KOPT-K1 (cell line): Measurements from ENCODE around the gene IQCF6.
"Not testable (repeated sequence)": the region's sequence is repeated elsewhere in the genome, so short reads cannot be mapped to it uniquely, and the experiment has no call there.

Source experiments
- H3K27ac ChIP-seq: fragments of 200-600 bp; sonication (generic); 2 replicates; pipeline ENCODE4 v1.5.1; 2016; ENCODE audit warnings: antibody characterized with exemption, mild to moderate bottlenecking, low read depth, low read length; ENCODE audit not compliant: poor library complexity, severe bottlenecking
- H3K36me3 ChIP-seq: fragments of 200-600 bp; sonication (generic); 2 replicates; pipeline ENCODE4 v1.5.1; 2017; ENCODE audit warnings: antibody characterized with exemption, mild to moderate bottlenecking, low read length, moderate library complexity; ENCODE audit not compliant: insufficient read depth
- H3K9me3 ChIP-seq: fragments of 200-600 bp; sonication (generic); 2 replicates; pipeline ENCODE4 v1.5.1; 2017; ENCODE audit warnings: antibody characterized with exemption, low read length, mild to moderate bottlenecking; ENCODE audit not compliant: insufficient read depth, poor library complexity, severe bottlenecking

Gene IQCF6

GRCh38 chr3:51794206-51794605 lies 15.2 kb upstream of the IQCF6 start:
- H3K27ac ChIP-seq, result no peak overlapping the region
- no peaks in the 10 kb centered on the region for H3K9me3 ChIP-seq

DNA sequence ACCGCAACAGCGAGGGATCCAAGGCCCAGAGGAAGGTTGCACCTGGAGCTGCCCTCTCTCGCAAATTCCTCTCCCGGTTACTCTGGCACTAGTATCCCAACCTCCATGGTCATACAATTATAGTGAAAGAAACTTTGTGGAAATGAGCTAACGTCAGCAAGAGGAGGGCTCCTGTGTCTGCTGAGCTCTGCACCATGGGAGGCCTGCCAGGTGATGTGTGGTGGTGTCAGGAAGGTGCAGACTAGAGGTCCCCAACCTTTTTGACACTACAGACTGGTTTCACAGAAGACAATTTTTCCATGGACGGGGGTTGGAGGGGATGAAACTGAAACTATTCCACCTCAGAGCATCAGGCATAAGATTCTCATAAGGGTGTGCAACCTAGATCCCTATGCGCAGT lies 13.2 kb upstream of the IQCF6 start:
- Histone ChIP-seq H3K27ac (no peak overlapping the region), H3K9me3 (no peaks in the 10 kb centered on the region), H3K36me3 (no peaks in the 10 kb centered on the region)

More at GRCh38 chr3:51794206-51794605, 15.2 kb upstream of the IQCF6 start:
- H3K36me3 ChIP-seq, result no peaks in the 10 kb centered on the region

GRCh38 chr3:51789437-51789836 lies 10.4 kb upstream of the IQCF6 start:
- Histone ChIP-seq H3K27ac (no peak overlapping the region), H3K9me3 (no peaks in the 10 kb centered on the region), H3K36me3 (no peaks in the 10 kb centered on the region)

- H3K9me3 ChIP-seq, H3K27ac ChIP-seq, H3K36me3 ChIP-seq: not testable (repeated sequence)
Observed at GRCh38 chr3:51787576-51787975, 8.5 kb upstream of the IQCF6 start.

GRCh38 chr3:51786267-51786666 lies 7.2 kb upstream of the IQCF6 start:
- no peak overlapping the region for H3K27ac ChIP-seq
- H3K36me3 ChIP-seq, result no peaks in the 10 kb centered on the region
- no peaks in the 10 kb centered on the region for H3K9me3 ChIP-seq

- no peaks in the 10 kb centered on the region for H3K9me3 ChIP-seq
- H3K27ac ChIP-seq, result no peak overlapping the region
- H3K36me3 ChIP-seq, result no peaks in the 10 kb centered on the region
Observed at GRCh38 chr3:51778554-51778953, 483 bp downstream of the IQCF6 start.

- Histone ChIP-seq H3K9me3 (no peaks in the 10 kb centered on the region), H3K36me3 (no peaks in the 10 kb centered on the region), H3K27ac (no peak overlapping the region)
Observed at GRCh38 chr3:51777985-51778384, 1.1 kb downstream of the IQCF6 start.

- Histone ChIP-seq H3K27ac (no peak overlapping the region), H3K9me3 (no peaks in the 10 kb centered on the region), H3K36me3 (no peaks in the 10 kb centered on the region)
Observed at GRCh38 chr3:51773529-51774056, 5.4 kb downstream of the IQCF6 start.

- H3K9me3 ChIP-seq, result peaks cover 38% of the 10 kb centered on the region
- H3K36me3 ChIP-seq, result no peaks in the 10 kb centered on the region
- no peak overlapping the region for H3K27ac ChIP-seq
Observed at GRCh38 chr3:51759203-51759602, 19.8 kb downstream of the IQCF6 start.

GRCh38 chr3:51753763-51754750 lies 25.0 kb downstream of the IQCF6 start:
- not testable (repeated sequence) for H3K27ac ChIP-seq, H3K36me3 ChIP-seq
- H3K9me3 ChIP-seq, result peaks cover 12% of the 10 kb centered on the region

- no peaks in the 10 kb centered on the region for H3K36me3 ChIP-seq
- peak overlapping the region; percentile 10 for H3K27ac ChIP-seq
- H3K9me3 ChIP-seq, result peaks cover 19% of the 10 kb centered on the region
Observed at GRCh38 chr3:51751287-51751686, 27.8 kb downstream of the IQCF6 start.

GRCh38 chr3:51750878-51751277 lies 28.2 kb downstream of the IQCF6 start:
- peaks cover 15% of the 10 kb centered on the region for H3K9me3 ChIP-seq
- H3K36me3 ChIP-seq, result no peaks in the 10 kb centered on the region
- no peak overlapping the region for H3K27ac ChIP-seq

GRCh38 chr3:51748327-51748726 lies 30.7 kb downstream of the IQCF6 start:
- Histone ChIP-seq H3K27ac (no peak overlapping the region), H3K9me3 (peaks cover 12% of the 10 kb centered on the region), H3K36me3 (no peaks in the 10 kb centered on the region)

DNA sequence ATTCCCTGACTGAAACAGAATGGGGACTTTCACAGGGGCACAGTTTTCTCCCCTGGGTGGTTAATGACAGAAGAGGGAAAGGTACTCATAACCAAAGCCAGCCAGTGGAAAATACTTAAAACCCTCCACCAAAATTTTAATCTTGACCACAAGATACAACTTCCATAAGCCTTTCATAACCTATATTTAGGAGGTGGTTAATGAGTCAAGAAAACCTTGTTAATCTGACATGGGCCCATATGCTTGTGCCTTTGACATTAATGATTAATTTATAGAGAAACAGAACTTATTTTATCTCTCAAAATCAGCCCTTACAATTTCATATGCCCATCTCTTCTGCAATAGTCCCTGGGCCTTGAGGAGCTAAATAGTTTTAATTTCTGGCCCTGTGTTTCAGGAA lies 31.2 kb downstream of the IQCF6 start:
- H3K27ac ChIP-seq, result no peak overlapping the region
- H3K36me3 ChIP-seq, result no peaks in the 10 kb centered on the region
- peaks cover 12% of the 10 kb centered on the region for H3K9me3 ChIP-seq

DNA sequence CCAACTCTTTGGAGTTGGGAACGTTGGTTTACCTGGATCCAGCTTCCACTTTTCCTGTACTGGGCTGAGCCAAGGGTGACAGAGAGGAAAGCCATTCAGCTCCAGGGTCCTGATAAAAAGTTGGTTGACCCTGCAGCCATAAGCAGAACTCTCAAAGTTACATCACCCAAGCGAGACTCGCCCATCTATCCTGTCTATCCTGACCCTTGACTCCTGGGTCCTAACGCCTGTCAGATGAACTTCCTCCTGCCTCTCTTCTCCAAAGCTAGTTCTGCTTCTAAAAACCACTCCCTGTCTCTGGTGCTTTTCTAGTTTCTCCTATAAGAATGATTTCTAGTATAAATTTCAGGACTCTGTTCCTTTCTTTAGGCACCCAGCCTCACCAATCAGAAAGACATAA lies 36.1 kb downstream of the IQCF6 start:
- not testable (repeated sequence) for H3K9me3 ChIP-seq, H3K27ac ChIP-seq

GRCh38 chr3:51742320-51742719 lies 36.7 kb downstream of the IQCF6 start:
- not testable (repeated sequence) for H3K9me3 ChIP-seq, H3K36me3 ChIP-seq, H3K27ac ChIP-seq

More for the DNA sequence above, 36.1 kb downstream of the IQCF6 start:
- H3K36me3 ChIP-seq, result not testable (repeated sequence)
